Hepatocyte (in vitro differentiated cells): ENCODE results near the gene LYPD1.

Source experiments
- EZH2 ChIP-seq: fragments of 200-600 bp; sonication (generic); IDR thresholded peaks from 2 replicates; pipeline ENCODE4 v1.6.1; 2016; ENCODE audit warnings: antibody characterized with exemption, mild to moderate bottlenecking, borderline replicate concordance
- TF ChIP-seq, protein P1 (sequence below): fragments of 200-600 bp; sonication (generic); IDR thresholded peaks from 2 replicates; pipeline ENCODE4 v1.5.1; 2016; ENCODE audit warnings: antibody characterized with exemption, mild to moderate bottlenecking; ENCODE audit not compliant: poor library complexity

DNA sequence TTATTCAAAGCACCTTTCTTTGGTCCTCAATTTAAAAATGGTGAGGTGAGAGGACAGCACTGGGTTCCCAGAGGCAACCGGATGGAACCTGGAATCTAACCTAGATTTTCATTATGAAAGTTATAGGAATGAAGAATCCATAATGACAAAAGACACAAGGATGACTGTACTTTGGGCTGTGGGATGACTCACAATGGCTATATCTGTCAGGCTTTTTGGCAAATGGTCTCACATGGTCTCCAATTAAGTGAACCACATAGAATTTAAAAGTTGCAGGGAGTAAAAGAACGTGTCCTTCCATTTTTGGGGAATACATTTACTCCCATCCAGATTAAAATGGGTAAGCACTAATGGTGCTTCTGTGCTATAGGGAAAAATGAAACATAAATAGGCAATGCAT lies 31.8 kb upstream of the LYPD1 start:
- TF ChIP-seq, protein P1, sequence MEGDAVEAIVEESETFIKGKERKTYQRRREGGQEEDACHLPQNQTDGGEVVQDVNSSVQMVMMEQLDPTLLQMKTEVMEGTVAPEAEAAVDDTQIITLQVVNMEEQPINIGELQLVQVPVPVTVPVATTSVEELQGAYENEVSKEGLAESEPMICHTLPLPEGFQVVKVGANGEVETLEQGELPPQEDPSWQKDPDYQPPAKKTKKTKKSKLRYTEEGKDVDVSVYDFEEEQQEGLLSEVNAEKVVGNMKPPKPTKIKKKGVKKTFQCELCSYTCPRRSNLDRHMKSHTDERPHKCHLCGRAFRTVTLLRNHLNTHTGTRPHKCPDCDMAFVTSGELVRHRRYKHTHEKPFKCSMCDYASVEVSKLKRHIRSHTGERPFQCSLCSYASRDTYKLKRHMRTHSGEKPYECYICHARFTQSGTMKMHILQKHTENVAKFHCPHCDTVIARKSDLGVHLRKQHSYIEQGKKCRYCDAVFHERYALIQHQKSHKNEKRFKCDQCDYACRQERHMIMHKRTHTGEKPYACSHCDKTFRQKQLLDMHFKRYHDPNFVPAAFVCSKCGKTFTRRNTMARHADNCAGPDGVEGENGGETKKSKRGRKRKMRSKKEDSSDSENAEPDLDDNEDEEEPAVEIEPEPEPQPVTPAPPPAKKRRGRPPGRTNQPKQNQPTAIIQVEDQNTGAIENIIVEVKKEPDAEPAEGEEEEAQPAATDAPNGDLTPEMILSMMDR, result no peak
- no peak for TF ChIP-seq EZH2
